HG03439 (cell line): ENCODE results near the gene TTC4.

Source experiments
- ATAC-seq: cut with Tn5 transposase; IDR thresholded peaks from one replicate; pipeline ENCODE4 v1.9.1; 2021; ENCODE audit warnings: mild to moderate bottlenecking, moderate library complexity; ENCODE audit not compliant: unreplicated experiment

The TTC4 gene

DNA sequence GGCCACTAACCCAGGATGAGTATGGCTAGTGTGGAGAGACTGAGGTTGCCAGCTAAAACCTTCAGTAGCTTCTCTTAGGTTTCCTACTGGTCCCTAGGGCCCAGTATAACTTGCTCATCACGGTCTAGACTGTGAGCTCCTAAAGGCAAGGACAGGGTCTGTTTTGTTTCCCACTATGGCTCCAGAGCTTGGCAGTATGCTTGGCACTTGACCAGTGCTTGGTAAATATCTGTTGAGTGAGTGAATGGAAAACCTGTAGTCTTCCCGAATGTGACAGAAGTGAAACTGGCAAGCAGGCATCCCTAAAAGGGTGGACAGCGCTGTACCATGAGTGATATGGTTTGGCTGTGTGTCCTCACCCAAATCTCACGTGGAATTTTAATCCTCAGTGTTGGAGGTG, 61.8 kb downstream of the TTC4 start:
- ATAC-seq, result no peak

GRCh38 chr1:54781023-54781723, 65.5 kb downstream of the TTC4 start:
- ATAC-seq, result no peak

DNA sequence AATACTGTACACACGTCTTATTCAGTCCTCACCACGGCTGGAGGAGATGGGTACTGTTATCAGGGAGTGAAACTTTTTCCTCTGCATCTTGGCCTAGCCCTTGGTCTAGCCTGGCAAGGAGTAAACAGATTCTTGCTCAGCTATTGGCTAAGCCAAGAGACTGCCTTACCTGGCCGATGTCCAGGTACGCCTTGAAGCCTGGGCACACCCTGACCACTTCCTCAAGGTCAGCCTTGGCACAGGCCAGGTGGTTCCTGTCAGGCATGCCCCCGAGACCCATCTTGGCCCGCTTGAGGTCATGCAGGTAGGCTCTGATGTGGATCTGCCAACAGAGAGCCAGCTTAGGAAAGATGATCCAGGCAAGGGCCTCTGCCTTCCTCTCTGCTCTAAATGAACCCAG, 66.5 kb downstream of the TTC4 start:
- no peak for ATAC-seq

DNA sequence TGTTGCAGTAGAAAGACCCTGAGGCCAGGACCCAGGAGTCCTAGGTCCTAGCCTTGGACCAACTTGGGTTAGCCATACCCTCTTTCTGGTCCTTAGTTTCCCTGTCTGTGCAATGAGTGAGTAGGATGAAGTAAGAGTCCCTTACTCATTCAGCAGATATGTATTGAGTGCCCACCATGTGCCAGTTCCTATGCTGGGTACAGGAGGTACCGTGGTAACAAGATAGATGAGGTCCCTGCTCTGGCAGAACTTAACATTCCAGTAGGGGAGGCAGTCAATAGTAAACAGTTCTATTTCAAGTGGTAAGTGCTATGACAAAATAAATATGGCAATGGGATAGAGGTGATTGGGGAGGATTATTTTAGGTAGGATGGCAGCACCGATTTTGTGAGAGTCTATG, 66.9 kb downstream of the TTC4 start:
- no peak for ATAC-seq

- no peak for ATAC-seq
These were observed 68.4 kb downstream of the TTC4 start for GRCh38 chr1:54784066-54784465.

DNA sequence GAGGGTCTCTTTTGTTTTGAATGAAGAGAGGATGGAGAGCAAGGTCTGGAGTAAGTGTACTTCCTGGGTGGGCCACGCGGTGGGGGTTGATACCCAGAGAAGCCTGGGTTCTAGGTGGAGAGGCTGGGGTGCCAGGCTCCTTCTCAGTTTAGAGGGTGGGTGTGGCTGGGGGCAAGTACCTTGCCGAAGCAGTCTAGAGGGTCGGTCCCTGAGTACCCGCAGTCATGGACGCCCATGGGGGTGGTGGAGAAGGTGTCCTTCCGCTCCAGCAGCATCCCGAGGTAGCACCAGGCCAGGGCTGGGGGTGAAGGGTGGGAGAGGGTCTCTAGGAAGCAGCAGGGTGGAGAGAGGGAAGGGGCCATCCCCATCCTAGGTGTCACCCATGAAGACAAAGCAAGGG, 71.1 kb downstream of the TTC4 start:
- ATAC-seq, result no peak

DNA sequence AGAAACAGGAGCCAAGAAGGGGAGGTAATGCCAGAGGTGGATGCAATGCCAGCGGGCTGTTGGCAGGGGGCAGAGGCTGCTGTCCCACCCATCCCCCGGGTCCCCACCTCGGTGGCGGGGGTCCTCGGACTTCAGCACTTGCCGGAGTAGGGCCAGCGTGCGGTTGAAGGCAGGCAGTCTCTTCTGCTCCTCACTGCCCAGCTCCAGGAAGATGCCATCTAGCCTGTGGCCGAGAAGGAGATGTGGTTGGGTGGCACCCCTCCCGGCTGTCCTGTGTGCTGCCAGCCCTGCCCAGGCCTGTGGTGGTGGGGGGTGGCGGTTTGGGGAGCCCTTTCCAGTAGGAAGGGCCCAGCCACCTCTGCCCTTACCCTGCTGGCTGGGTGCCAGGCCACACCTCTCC, 71.9 kb downstream of the TTC4 start:
- ATAC-seq, result no peak

- ATAC-seq, result no peak
These were observed 72.8 kb downstream of the TTC4 start for GRCh38 chr1:54788459-54788858.

DNA sequence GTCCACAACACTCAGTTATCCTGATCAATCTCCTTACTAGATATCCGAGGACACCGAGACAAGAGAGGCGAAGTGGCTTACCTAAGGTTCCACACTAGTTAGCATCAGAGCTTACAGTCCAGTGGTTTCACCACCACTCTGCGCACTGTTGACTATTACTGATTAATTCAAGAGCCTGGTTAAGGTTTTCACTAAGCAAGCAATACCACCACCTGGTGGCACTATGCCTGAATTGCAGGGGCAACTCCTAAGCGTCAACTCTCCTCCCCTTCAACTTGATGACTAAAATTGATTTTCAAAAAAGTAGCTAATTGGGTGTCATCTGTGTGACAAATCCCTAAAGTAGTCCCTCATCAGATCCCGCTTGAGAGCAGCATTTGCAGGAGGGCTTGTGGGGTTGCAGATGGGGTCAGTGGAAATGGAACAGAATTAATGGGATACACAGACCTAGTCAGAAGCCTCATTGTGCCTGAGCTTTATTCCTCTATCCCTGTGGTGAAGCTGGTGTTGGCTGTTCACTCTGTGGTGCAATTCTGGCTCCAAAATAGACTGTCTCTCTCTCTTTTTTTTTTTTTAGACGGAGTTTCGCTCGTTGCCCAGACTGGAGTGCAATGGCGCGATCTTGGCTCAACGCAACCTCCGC, 76.3 kb downstream of the TTC4 start:
- no peak for ATAC-seq
